Fibroblast of the aortic adventitia (primary cell): Measurements from ENCODE around the gene HSPA12A. TPM values are rescaled to one million over a fixed set of nuclear protein-coding genes. Genes with fewer than 3 reads are reported as not detected.
A peak's percentile ranks its signal among the peaks of the same experiment; 100 is the strongest.

Source experiments
- DNase-seq: peaks from one replicate; pipeline ENCODE4 v3.0.0-alpha.2; 2010; ENCODE audit warnings: low read depth
- H3K4me3 ChIP-seq: 2 replicates; pipeline ENCODE4 v1.5.1; 2011; ENCODE audit warnings: low read depth, mild to moderate bottlenecking, control low read depth, low read length, moderate library complexity
- CTCF ChIP-seq: IDR thresholded peaks from 2 replicates; pipeline ENCODE4 v1.5.1; 2011; ENCODE audit warnings: mild to moderate bottlenecking, low read length, control low read depth, inconsistent platforms; ENCODE audit not compliant: insufficient read depth
- total RNA-seq: library from RNA; depleted of rRNA; stranded (reverse); fragments of >200 nt; gene quantifications from 2 replicates; pipeline ENCODE4 v1.2.3, GENCODE V29; 2012; ENCODE audit warnings: low replicate concordance

The HSPA12A gene
- total RNA-seq, 1 donor, result 10.3 TPM

GRCh38 chr10:116737627-116738327 is 4.6 kb downstream of the HSPA12A start:
- no peak for DNase-seq
- H3K4me3 ChIP-seq, result no peak overlapping the region
- peak; percentile 25 for TF ChIP-seq CTCF

- H3K4me3 ChIP-seq, result no peak overlapping the region
- DNase-seq, result peak; percentile 51
- TF ChIP-seq CTCF, result no peak
These were observed 8.8 kb downstream of the HSPA12A start for GRCh38 chr10:116733566-116733965.

GRCh38 chr10:116732573-116732972 is 9.8 kb downstream of the HSPA12A start:
- TF ChIP-seq CTCF, result no peak
- peak; percentile 54 for DNase-seq

GRCh38 chr10:116730464-116731260 is 11.7 kb downstream of the HSPA12A start:
- TF ChIP-seq CTCF, result no peak
- no peak for DNase-seq
- no peak overlapping the region for H3K4me3 ChIP-seq

More at GRCh38 chr10:116732573-116732972, 9.8 kb downstream of the HSPA12A start:
- no peak overlapping the region for H3K4me3 ChIP-seq

GRCh38 chr10:116729243-116729642 is 13.1 kb downstream of the HSPA12A start:
- no peak overlapping the region for H3K4me3 ChIP-seq
- DNase-seq, result no peak
- TF ChIP-seq CTCF, result no peak

GRCh38 chr10:116728526-116729096 is 13.8 kb downstream of the HSPA12A start:
- DNase-seq, result peak; percentile 51
- H3K4me3 ChIP-seq, result no peak overlapping the region
- TF ChIP-seq CTCF, result no peak
